Psoas muscle (tissue), 8 donors: Measurements from ENCODE around the gene LRRIQ1. TPM values are rescaled to one million over a fixed set of nuclear protein-coding genes. Genes with fewer than 3 reads are reported as not detected.
A peak's percentile ranks its signal among the peaks of the same experiment; 100 is the strongest.

ENCODE experiments used
- ATAC-seq, 4 donors: fragments of 200-7000 bp; cut with Tn5 transposase; one replicate each; pipeline ENCODE4 v1.9.1; 2020; ENCODE audit warnings: moderate library complexity in 3 of 4, mild to moderate bottlenecking in 2 of 4
- DNase-seq, 2 donors: peaks; one replicate each; pipeline ENCODE4 v3.0.0-alpha.2; 2020
- H3K27ac ChIP-seq: fragments of 200-600 bp; one replicate; pipeline ENCODE4 v1.8.0; 2022
- H3K27me3 ChIP-seq, 3 donors: fragments of 200-600 bp in 1 of 3; one replicate each; pipeline versions ENCODE4 v1.6.1 to v1.8.0; 2013 to 2022; ENCODE audit warnings: low read length in 2 of 3, mild to moderate bottlenecking in 2 of 3, moderate library complexity in 1 of 3; ENCODE audit not compliant: insufficient read depth in 3 of 3
- H3K36me3 ChIP-seq, 2 donors: fragments of 200-600 bp in 1 of 2; one replicate each; pipeline versions ENCODE4 v1.6.1 to v1.8.0; 2013 to 2022; ENCODE audit warnings: low read depth in 1 of 2, mild to moderate bottlenecking in 1 of 2, moderate library complexity in 1 of 2; ENCODE audit not compliant: insufficient read depth in 1 of 2
- H3K4me1 ChIP-seq: fragments of 200-600 bp; one replicate; pipeline ENCODE4 v1.8.0; 2022
- H3K4me3 ChIP-seq: fragments of 200-600 bp; one replicate; pipeline ENCODE4 v1.8.0; 2022; ENCODE audit warnings: mild to moderate bottlenecking
- H3K9me3 ChIP-seq: fragments of 200-600 bp; one replicate; pipeline ENCODE4 v1.8.0; 2022
- CTCF ChIP-seq: fragments of 200-600 bp; IDR thresholded peaks from one replicate; pipeline ENCODE4 v1.8.0; 2022; ENCODE audit warnings: antibody characterized with exemption
- WGBS, 3 donors: extraction: QIAGEN DNeasy Blood & Tissue Kit; methylation state at CpG; one replicate each; pipeline versions ENCODE4 v1.1.6 to v1.1.7; 2013; 5-methylcytosine and 5-hydroxymethylcytosine counted together
- intact Hi-C, 2 donors: fragments of 100-400 bp; cut with DNase I; formaldehyde crosslinking; loops; one replicate each; pipeline versions ENCODE4 v1.11.0 to v1.14.2; 2022
- polyA plus RNA-seq, 3 donors: library from polyadenylated mRNA; stranded (reverse); fragments of 200-250 nt; gene quantifications; one replicate each; pipeline ENCODE4 v1.2.3, GENCODE V29; 2013
- total RNA-seq, 4 donors: library from RNA; stranded (reverse); fragmentation: NEBNext Ultra II Directional in 2 of 4; extraction: Animal tissue kit (Norgen Biotek cat#: 25700) in 2 of 4; gene quantifications; one replicate each; pipeline versions ENCODE4 v1.2.1 to v1.2.4, GENCODE V29; 2021 to 2023
- donor health status: healthy with polysubstance abuse.
- donor health status: DM: no; HTN: no; CAD: no; lungs with moderate emphysema.
- donor health status: Bipolar disorder and iron deficiency.
- donor health status: healthy.
- donor health status: DM: yes; HTN: yes; CAD: no.
- donor health status: DM: no; HTN: no; CAD: no.
- donor health status: DM: no; HTN: no; CAD: no.
- donor health status: DM: yes; HTN: yes; CAD: no.

LRRIQ1 gene
- total and polyA plus RNA-seq, 7 donors: 0.08 to 0.31 TPM; not detected in 5

GRCh38 chr12:85277900-85278597 is 241.9 kb downstream of the LRRIQ1 start:
- peak in 1 of 2 donors; percentile 40 for DNase-seq
- H3K4me3 ChIP-seq: no peak overlapping the region
- H3K27ac ChIP-seq: no peak overlapping the region
- no peaks in the 10 kb centered on the region for H3K9me3 ChIP-seq
- H3K4me1 ChIP-seq: no peaks in the 10 kb centered on the region
- WGBS, 3 donors: 63 to 73% (median 63%) methylated on average over 30 of the region's 30 CpGs
- ATAC-seq: no peak
- no peak for TF ChIP-seq CTCF
- intact Hi-C loops: no loop called here
- H3K27me3 ChIP-seq: peaks cover 0 to 85% (median 26%) of the 10 kb centered on the region in 3 donors
- H3K36me3 ChIP-seq: no peaks in the 10 kb centered on the region

DNA sequence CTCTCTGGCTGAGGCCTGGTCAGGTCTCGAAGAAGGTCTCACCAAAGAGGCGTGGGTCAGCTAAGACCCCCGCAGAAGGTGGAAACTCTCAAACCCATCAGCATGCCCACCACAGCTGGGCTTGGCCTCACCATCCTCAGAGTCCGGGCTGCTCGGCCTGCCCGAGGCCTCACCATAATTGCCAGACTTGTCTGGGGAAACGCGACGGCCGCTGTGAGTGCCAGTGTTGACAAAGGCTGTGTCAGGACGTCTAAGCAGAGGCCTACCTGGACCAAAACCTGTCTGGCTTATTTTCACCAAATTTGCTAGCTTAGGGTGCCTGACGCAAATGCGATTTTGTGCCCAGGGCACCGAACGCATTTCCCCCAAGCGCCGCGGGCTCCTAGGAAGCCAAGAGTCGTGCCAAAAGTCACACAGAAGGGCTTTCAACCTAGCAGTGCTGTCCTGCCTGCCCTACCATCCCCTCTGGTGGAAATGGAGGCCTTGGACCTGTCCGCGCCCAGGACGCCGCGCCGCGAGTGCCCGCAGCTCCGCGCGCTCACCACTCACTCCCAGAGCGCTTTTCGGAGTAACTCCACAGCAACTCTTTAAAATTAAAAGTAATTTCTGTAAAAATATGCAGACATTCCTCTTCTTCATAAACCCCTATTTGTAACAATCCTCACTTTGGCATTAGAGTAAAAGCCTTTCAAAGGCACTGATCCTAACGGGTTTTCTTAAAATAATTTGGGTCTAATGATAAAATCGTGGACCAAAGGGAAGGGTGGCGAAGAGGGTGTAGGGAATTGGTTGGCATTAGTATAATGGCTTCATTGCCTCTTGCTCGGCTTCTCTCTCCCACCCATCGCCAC is 242.7 kb downstream of the LRRIQ1 start:
- DNase-seq (peak in 1 of 2 donors; percentile 38), ATAC-seq (no peak)
- peaks cover 3 to 84% (median 23%) of the 10 kb centered on the region in 3 donors for H3K27me3 ChIP-seq
- no peak for TF ChIP-seq CTCF
- no peaks in the 10 kb centered on the region for H3K36me3 ChIP-seq
- intact Hi-C loops: no loop called here
- H3K9me3 ChIP-seq: no peaks in the 10 kb centered on the region
- WGBS, 3 donors: 66 to 75% (median 67%) methylated on average over 37 of the region's 37 CpGs
- H3K4me1 ChIP-seq: no peaks in the 10 kb centered on the region
- no peak overlapping the region for H3K27ac ChIP-seq
- no peak overlapping the region for H3K4me3 ChIP-seq

- no peak for TF ChIP-seq CTCF
- peaks cover 3 to 76% (median 20%) of the 10 kb centered on the region in 3 donors for H3K27me3 ChIP-seq
- no peak overlapping the region for H3K27ac ChIP-seq
- H3K4me3 ChIP-seq: peak overlapping the region; percentile 61
- ATAC-seq: peak in 2 of 4 donors; percentile 19 to 37
- 8 to 14% (median 11%) methylated on average over 37 to 44 of the region's 44 CpGs for WGBS, 3 donors
- no peaks in the 10 kb centered on the region for H3K4me1 ChIP-seq
- DNase-seq: peak; percentile 10 to 50
- intact Hi-C loops: no loop called here
- no peaks in the 10 kb centered on the region for H3K9me3 ChIP-seq
- no peaks in the 10 kb centered on the region for H3K36me3 ChIP-seq
Observed at GRCh38 chr12:85279449-85280164, 243.5 kb downstream of the LRRIQ1 start.

- H3K27me3 ChIP-seq: peaks cover 3 to 70% (median 19%) of the 10 kb centered on the region in 3 donors
- TF ChIP-seq CTCF: no peak
- peak within 1 kb of the TSS; percentile 61 for H3K4me3 ChIP-seq
- WGBS, 3 donors: 2% methylated on average over 49 of the region's 49 CpGs
- no peaks in the 10 kb centered on the region for H3K36me3 ChIP-seq
- H3K4me1 ChIP-seq: no peaks in the 10 kb centered on the region
- H3K27ac ChIP-seq: no peak within 1 kb of the TSS
- ATAC-seq (peak in 3 of 4 donors; percentile 11 to 73 (median 71)), DNase-seq (peak in 1 of 2 donors; percentile 31)
- H3K9me3 ChIP-seq: no peaks in the 10 kb centered on the region
- intact Hi-C loops: no loop called here
Observed at GRCh38 chr12:85280165-85280983, 244.2 kb downstream of the LRRIQ1 start, which contains the start of gene ALX1. TSS of gene ALX1 (plus strand) at chr12:85280220. CDS start at chr12:85280262, 42 bp downstream.
